Measurements from ENCODE around the gene ANKEF1.

DNA sequence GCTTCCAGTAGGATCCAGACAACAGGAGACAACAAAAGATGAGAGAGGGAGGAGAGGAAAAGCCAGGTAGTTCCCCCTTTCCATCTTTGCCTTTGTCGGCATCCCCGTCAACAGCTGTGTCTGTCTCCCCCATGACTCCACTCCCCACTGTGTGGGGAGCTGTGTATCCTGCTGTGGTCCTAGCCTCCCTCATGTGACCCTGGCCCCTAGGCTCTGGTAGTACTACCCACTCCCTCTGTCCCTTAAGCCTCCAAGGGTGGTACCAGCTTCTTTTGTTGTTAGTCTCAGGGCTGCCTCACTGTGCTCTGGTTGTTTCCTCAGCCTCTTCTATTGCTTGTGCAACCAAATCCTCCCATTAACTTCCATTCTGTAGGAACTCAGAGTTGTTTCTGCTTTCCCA lies 28.7 kb downstream of the ANKEF1 start:
- TF ChIP-seq, protein P1, sequence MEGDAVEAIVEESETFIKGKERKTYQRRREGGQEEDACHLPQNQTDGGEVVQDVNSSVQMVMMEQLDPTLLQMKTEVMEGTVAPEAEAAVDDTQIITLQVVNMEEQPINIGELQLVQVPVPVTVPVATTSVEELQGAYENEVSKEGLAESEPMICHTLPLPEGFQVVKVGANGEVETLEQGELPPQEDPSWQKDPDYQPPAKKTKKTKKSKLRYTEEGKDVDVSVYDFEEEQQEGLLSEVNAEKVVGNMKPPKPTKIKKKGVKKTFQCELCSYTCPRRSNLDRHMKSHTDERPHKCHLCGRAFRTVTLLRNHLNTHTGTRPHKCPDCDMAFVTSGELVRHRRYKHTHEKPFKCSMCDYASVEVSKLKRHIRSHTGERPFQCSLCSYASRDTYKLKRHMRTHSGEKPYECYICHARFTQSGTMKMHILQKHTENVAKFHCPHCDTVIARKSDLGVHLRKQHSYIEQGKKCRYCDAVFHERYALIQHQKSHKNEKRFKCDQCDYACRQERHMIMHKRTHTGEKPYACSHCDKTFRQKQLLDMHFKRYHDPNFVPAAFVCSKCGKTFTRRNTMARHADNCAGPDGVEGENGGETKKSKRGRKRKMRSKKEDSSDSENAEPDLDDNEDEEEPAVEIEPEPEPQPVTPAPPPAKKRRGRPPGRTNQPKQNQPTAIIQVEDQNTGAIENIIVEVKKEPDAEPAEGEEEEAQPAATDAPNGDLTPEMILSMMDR (conservative IDR thresholded peaks at IDR 0.05; ENCODE audit: low read length): no peak
- no peak for TF ChIP-seq EZH2phosphoT487 (IDR thresholded peaks at IDR 0.05; ENCODE audit: borderline replicate concordance, low read depth, low read length)
